Psoas muscle (tissue), 8 donors: ENCODE results near the gene SLC24A3. TPM values are rescaled to one million over a fixed set of nuclear protein-coding genes. Genes with fewer than 3 reads are reported as not detected.
A peak's percentile ranks its signal among the peaks of the same experiment; 100 is the strongest.

ENCODE experiments used
- ATAC-seq, 4 donors: fragments of 200-7000 bp; cut with Tn5 transposase; one replicate each; pipeline ENCODE4 v1.9.1; 2020; ENCODE audit warnings: moderate library complexity in 3 of 4, mild to moderate bottlenecking in 2 of 4
- DNase-seq, 2 donors: peaks; one replicate each; pipeline ENCODE4 v3.0.0-alpha.2; 2020
- H3K27ac ChIP-seq: fragments of 200-600 bp; one replicate; pipeline ENCODE4 v1.8.0; 2022
- H3K27me3 ChIP-seq, 3 donors: fragments of 200-600 bp in 1 of 3; one replicate each; pipeline versions ENCODE4 v1.6.1 to v1.8.0; 2013 to 2022; ENCODE audit warnings: low read length in 2 of 3, mild to moderate bottlenecking in 2 of 3, moderate library complexity in 1 of 3; ENCODE audit not compliant: insufficient read depth in 3 of 3
- H3K36me3 ChIP-seq, 2 donors: fragments of 200-600 bp in 1 of 2; one replicate each; pipeline versions ENCODE4 v1.6.1 to v1.8.0; 2013 to 2022; ENCODE audit warnings: low read depth in 1 of 2, mild to moderate bottlenecking in 1 of 2, moderate library complexity in 1 of 2; ENCODE audit not compliant: insufficient read depth in 1 of 2
- H3K4me1 ChIP-seq: fragments of 200-600 bp; one replicate; pipeline ENCODE4 v1.8.0; 2022
- H3K4me3 ChIP-seq: fragments of 200-600 bp; one replicate; pipeline ENCODE4 v1.8.0; 2022; ENCODE audit warnings: mild to moderate bottlenecking
- H3K9me3 ChIP-seq: fragments of 200-600 bp; one replicate; pipeline ENCODE4 v1.8.0; 2022
- WGBS, 3 donors: extraction: QIAGEN DNeasy Blood & Tissue Kit; methylation state at CpG; one replicate each; pipeline versions ENCODE4 v1.1.6 to v1.1.7; 2013; 5-methylcytosine and 5-hydroxymethylcytosine counted together
- intact Hi-C, 2 donors: fragments of 100-400 bp; cut with DNase I; formaldehyde crosslinking; loops; one replicate each; pipeline versions ENCODE4 v1.11.0 to v1.14.2; 2022
- polyA plus RNA-seq, 3 donors: library from polyadenylated mRNA; stranded (reverse); fragments of 200-250 nt; gene quantifications; one replicate each; pipeline ENCODE4 v1.2.3, GENCODE V29; 2013
- total RNA-seq, 4 donors: library from RNA; stranded (reverse); fragmentation: NEBNext Ultra II Directional in 2 of 4; extraction: Animal tissue kit (Norgen Biotek cat#: 25700) in 2 of 4; gene quantifications; one replicate each; pipeline versions ENCODE4 v1.2.1 to v1.2.4, GENCODE V29; 2021 to 2023
- TF ChIP-seq, protein P1 (sequence below): fragments of 200-600 bp; IDR thresholded peaks from one replicate; pipeline ENCODE4 v1.8.0; 2022; ENCODE audit warnings: antibody characterized with exemption
- donor health status: healthy with polysubstance abuse.
- donor health status: DM: no; HTN: no; CAD: no; lungs with moderate emphysema.
- donor health status: Bipolar disorder and iron deficiency.
- donor health status: healthy.
- donor health status: DM: yes; HTN: yes; CAD: no.
- donor health status: DM: no; HTN: no; CAD: no.
- donor health status: DM: no; HTN: no; CAD: no.
- donor health status: DM: yes; HTN: yes; CAD: no.

SLC24A3 gene
- total and polyA plus RNA-seq, 7 donors, result 3.0 to 24.4 (median 8.2) TPM

DNA sequence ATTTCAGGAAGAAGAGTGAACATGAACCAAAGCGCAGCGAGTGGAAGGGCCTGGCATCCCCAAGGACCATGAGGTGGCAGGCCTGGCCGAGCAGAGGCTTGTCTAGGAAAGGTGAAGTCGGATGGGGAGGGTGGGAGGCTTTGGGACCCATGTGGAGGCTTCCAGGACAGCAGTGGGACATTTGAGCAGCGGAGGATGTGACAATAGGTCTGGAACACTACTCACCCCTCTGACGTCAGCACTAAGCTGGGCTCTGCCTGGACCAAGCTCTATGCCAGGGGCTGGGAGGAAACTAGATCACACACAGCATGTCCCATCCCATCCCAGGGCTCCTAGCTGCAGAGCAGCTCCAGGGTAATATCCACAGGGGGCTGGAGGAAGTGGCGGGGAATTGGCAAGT lies 370.3 kb downstream of the SLC24A3 start:
- Histone ChIP-seq H3K4me3 (no peak overlapping the region), H3K9me3 (no peaks in the 10 kb centered on the region), H3K27ac (no peak overlapping the region), H3K36me3 (no peaks in the 10 kb centered on the region), H3K4me1 (peaks cover 3% of the 10 kb centered on the region), H3K27me3 (peaks cover 0 to 2% (median 0%) of the 10 kb centered on the region in 3 donors)
- DNase-seq, result no peak
- intact Hi-C loops, result loop anchor here (2.0 to 10.0 kb wide), 3 partner anchors 238 to 376 kb away; partner anchors contain the start of gene SLC24A3 (in 1 of the 2)
- TF ChIP-seq, protein P1, sequence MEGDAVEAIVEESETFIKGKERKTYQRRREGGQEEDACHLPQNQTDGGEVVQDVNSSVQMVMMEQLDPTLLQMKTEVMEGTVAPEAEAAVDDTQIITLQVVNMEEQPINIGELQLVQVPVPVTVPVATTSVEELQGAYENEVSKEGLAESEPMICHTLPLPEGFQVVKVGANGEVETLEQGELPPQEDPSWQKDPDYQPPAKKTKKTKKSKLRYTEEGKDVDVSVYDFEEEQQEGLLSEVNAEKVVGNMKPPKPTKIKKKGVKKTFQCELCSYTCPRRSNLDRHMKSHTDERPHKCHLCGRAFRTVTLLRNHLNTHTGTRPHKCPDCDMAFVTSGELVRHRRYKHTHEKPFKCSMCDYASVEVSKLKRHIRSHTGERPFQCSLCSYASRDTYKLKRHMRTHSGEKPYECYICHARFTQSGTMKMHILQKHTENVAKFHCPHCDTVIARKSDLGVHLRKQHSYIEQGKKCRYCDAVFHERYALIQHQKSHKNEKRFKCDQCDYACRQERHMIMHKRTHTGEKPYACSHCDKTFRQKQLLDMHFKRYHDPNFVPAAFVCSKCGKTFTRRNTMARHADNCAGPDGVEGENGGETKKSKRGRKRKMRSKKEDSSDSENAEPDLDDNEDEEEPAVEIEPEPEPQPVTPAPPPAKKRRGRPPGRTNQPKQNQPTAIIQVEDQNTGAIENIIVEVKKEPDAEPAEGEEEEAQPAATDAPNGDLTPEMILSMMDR, result no peak
- ATAC-seq, result peak in 3 of 4 donors; percentile 70 to 77 (median 74)
- 69 to 72% (median 71%) methylated on average over 7 of the region's 7 CpGs for WGBS, 3 donors

- H3K27ac ChIP-seq, result no peak overlapping the region
- no peaks in the 10 kb centered on the region for H3K27me3 ChIP-seq
- 61 to 72% (median 71%) methylated on average over 12 of the region's 12 CpGs for WGBS, 3 donors
- DNase-seq, result peak; percentile 59 to 84
- no peaks in the 10 kb centered on the region for H3K9me3 ChIP-seq
- intact Hi-C loops, result loop anchor here (2.0 to 10.0 kb wide), 4 partner anchors 79 to 377 kb away; partner anchors contain the start of gene SLC24A3 (in 1 of the 2)
- H3K36me3 ChIP-seq, result no peaks in the 10 kb centered on the region
- TF ChIP-seq, protein P1, result peak; percentile 92
- no peak overlapping the region for H3K4me3 ChIP-seq
- ATAC-seq, result peak; percentile 93 to 97 (median 94)
- peaks cover 5% of the 10 kb centered on the region for H3K4me1 ChIP-seq
Measured at GRCh38 chr20:19583532-19584175, 371.2 kb downstream of the SLC24A3 start.

DNA sequence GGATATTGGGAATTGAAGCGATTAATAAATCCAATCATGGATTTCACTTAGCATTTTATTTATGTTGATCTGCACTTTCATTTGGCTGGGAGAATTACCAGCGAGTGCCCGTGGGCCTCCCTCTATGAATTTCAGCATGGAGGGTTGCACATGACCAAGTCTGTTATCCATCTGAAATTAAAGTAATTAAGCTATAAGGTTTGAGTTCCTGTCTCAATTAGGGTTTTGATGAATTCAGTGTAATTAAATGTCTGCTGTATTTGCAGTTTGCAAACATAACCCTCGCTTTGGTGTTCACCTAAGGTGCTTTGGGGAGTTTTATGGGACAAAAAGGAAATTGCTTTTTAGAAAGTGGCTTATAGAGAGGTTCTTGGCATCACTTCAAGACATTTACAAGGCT lies 375.8 kb downstream of the SLC24A3 start:
- H3K9me3 ChIP-seq, result no peaks in the 10 kb centered on the region
- TF ChIP-seq, protein P1, result no peak
- no peaks in the 10 kb centered on the region for H3K36me3 ChIP-seq
- no peak overlapping the region for H3K4me3 ChIP-seq
- WGBS, 3 donors, result 82 to 95% (median 94%) methylated on average over 4 of the region's 4 CpGs
- no peak overlapping the region for H3K27ac ChIP-seq
- ATAC-seq (no peak), DNase-seq (no peak)
- H3K27me3 ChIP-seq, result no peaks in the 10 kb centered on the region
- H3K4me1 ChIP-seq, result peaks cover 9% of the 10 kb centered on the region
- intact Hi-C loops, result loop anchor here in 1 of 2 donors (10.0 kb wide), 1 partner anchor 243 kb away; no protein-coding TSS in a partner anchor

GRCh38 chr20:19588732-19589131 lies 376.3 kb downstream of the SLC24A3 start:
- Histone ChIP-seq H3K9me3 (no peaks in the 10 kb centered on the region), H3K27me3 (no peaks in the 10 kb centered on the region), H3K4me1 (peaks cover 9% of the 10 kb centered on the region), H3K4me3 (no peak overlapping the region), H3K27ac (no peak overlapping the region), H3K36me3 (no peaks in the 10 kb centered on the region)
- intact Hi-C loops, result loop anchor here in 1 of 2 donors (10.0 kb wide), 1 partner anchor 244 kb away; no protein-coding TSS in a partner anchor
- DNase-seq (no peak), ATAC-seq (peak in 2 of 4 donors; percentile 51)
- 24 to 37% (median 30%) methylated on average over 5 of the region's 5 CpGs for WGBS, 3 donors
- TF ChIP-seq, protein P1, result no peak
